A549 (cell line): Measurements from ENCODE around the gene WFDC1.

ENCODE experiments used
- CTCF ChIP-seq: fragments of >200 bp; sonication (Bioruptor Twin); formaldehyde crosslinking; IDR thresholded peaks from 3 replicates; pipeline ENCODE4 v1.5.1; 2016
- FOSL2 ChIP-seq, 2 experiments: fragments of 450-650 bp in 1 of 2; fragments of >200 bp in 1 of 2; sonication (Bioruptor Twin) in 1 of 2; formaldehyde crosslinking; IDR thresholded peaks; 2 replicates each; pipeline versions ENCODE4 v1.5.0 to v1.6.1; 2016 to 2020; ENCODE audit warnings: mild to moderate bottlenecking in 1 of 2, moderate library complexity in 1 of 2
- JUNB ChIP-seq: fragments of >200 bp; sonication (Bioruptor Twin); formaldehyde crosslinking; IDR thresholded peaks from 2 replicates; pipeline ENCODE4 v1.6.1; 2016
- MAFK ChIP-seq: fragments of 450-650 bp; IDR thresholded peaks from 2 replicates; pipeline ENCODE4 v1.6.1; 2014; ENCODE audit not compliant: partially characterized antibody
- POLR2A ChIP-seq: IDR thresholded peaks from 2 replicates; pipeline ENCODE4 v1.6.1; 2012; ENCODE audit warnings: mild to moderate bottlenecking, low read length
- RAD21 ChIP-seq, 2 experiments: fragments of >200 bp in 1 of 2; sonication (Bioruptor Twin) in 1 of 2; formaldehyde crosslinking in 1 of 2; IDR thresholded peaks in 1 of 2; conservative IDR thresholded peaks in 1 of 2; 2 replicates in 1 of 2; 3 replicates in 1 of 2; pipeline ENCODE4 v1.6.1; 2012 to 2018; ENCODE audit warnings: inconsistent platforms in 1 of 2
- RARB ChIP-seq: fragments of 250-450 bp; sonication (Bioruptor Pico); IDR thresholded peaks from 2 replicates; pipeline ENCODE4 v1.8.0; 2021; ENCODE audit warnings: mild to moderate bottlenecking, moderate library complexity
- ZFP36 ChIP-seq: fragments of 450-650 bp; IDR thresholded peaks from 2 replicates; pipeline ENCODE4 v1.6.1; 2014; ENCODE audit warnings: borderline replicate concordance; ENCODE audit not compliant: partially characterized antibody
- TF ChIP-seq, protein P1 (sequence below): IDR thresholded peaks from 2 replicates; pipeline ENCODE4 v1.6.1; 2012
- TF ChIP-seq, protein P2 (sequence below): fragments of 200-600 bp; sonication (generic); IDR thresholded peaks from 2 replicates; pipeline ENCODE4 v1.6.1; 2016; ENCODE audit warnings: antibody characterized with exemption, mild to moderate bottlenecking, moderate library complexity

DNA sequence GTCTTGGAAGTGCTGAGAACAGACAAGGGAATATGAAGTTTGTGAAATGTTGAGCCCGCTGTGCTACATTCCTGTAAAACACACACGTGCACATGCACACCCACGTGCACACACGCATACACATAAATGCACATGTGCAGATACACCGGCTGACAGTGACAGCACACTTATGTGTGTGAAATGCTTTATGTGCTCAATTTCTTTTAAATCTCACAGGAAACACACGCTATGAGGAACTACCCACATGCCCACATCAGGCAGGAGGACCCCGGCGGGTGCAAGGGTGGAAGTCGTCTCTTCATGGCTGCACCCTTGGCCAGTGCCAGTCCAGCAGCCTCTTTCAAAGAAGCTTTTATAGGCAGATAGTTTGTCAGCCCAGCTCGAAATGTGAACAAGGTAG is 561 bp upstream of the WFDC1 start:
- no peak for TF ChIP-seq ZFP36
- no peak for TF ChIP-seq FOSL2 (IDR thresholded peaks at IDR 0.05)
- no peak for TF ChIP-seq FOSL2 (CRISPR knock-in tag; IDR thresholded peaks at IDR 0.05)
- no peak for TF ChIP-seq POLR2A
- TF ChIP-seq, protein P1, sequence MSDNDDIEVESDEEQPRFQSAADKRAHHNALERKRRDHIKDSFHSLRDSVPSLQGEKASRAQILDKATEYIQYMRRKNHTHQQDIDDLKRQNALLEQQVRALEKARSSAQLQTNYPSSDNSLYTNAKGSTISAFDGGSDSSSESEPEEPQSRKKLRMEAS = no peak
- TF ChIP-seq RARB (CRISPR knock-in tag) = no peak
- TF ChIP-seq, protein P2, sequence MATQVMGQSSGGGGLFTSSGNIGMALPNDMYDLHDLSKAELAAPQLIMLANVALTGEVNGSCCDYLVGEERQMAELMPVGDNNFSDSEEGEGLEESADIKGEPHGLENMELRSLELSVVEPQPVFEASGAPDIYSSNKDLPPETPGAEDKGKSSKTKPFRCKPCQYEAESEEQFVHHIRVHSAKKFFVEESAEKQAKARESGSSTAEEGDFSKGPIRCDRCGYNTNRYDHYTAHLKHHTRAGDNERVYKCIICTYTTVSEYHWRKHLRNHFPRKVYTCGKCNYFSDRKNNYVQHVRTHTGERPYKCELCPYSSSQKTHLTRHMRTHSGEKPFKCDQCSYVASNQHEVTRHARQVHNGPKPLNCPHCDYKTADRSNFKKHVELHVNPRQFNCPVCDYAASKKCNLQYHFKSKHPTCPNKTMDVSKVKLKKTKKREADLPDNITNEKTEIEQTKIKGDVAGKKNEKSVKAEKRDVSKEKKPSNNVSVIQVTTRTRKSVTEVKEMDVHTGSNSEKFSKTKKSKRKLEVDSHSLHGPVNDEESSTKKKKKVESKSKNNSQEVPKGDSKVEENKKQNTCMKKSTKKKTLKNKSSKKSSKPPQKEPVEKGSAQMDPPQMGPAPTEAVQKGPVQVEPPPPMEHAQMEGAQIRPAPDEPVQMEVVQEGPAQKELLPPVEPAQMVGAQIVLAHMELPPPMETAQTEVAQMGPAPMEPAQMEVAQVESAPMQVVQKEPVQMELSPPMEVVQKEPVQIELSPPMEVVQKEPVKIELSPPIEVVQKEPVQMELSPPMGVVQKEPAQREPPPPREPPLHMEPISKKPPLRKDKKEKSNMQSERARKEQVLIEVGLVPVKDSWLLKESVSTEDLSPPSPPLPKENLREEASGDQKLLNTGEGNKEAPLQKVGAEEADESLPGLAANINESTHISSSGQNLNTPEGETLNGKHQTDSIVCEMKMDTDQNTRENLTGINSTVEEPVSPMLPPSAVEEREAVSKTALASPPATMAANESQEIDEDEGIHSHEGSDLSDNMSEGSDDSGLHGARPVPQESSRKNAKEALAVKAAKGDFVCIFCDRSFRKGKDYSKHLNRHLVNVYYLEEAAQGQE = no peak
- TF ChIP-seq CTCF = no peak
- TF ChIP-seq MAFK = no peak
- no peak for TF ChIP-seq RAD21 (conservative IDR thresholded peaks at IDR 0.05 in 1 of 2, IDR thresholded peaks at IDR 0.05 in 1 of 2)
- no peak for TF ChIP-seq JUNB
